Measurements from ENCODE around the gene SLC30A2. TPM values are rescaled to one million over a fixed set of nuclear protein-coding genes. Genes with fewer than 3 reads are reported as not detected.

SLC30A2 gene
- total and polyA plus RNA-seq, 2 of the 13 experiments (the other 11 are each of a cell fraction or from before 2014, with no cell fraction given) = not detected

GRCh38 chr1:26070296-26070962 lies 24.5 kb upstream of the SLC30A2 start:
- ChIA-PET POLR2A (no interaction called here), CTCF (ENCODE audit: low intra/inter-chr PET ratio, low total read pairs) (no interaction called here)
- no peaks in the 10 kb centered on the region for H3K36me3 ChIP-seq (replicated peaks in 1 of 2; ENCODE audit: control insufficient read depth in 1 of 2, insufficient read depth in 2 of 2, low read length in 2 of 2)
- WGBS (ENCODE audit: low lambda C conversion rate) = 37% methylated on average over 4 of the region's 4 CpGs
- TF ChIP-seq BORCS8-MEF2B (CRISPR knock-in tag; IDR thresholded peaks at IDR 0.05) = no peak
- no peak for TF ChIP-seq TRAFD1 (CRISPR knock-in tag; IDR thresholded peaks at IDR 0.05; ENCODE audit: borderline replicate concordance)
- no peak overlapping the region for H3K9ac ChIP-seq (ENCODE audit: insufficient read depth, low read depth, low read length)
- H3K4me2 ChIP-seq (ENCODE audit: low read depth, low read length) = no peak overlapping the region
- in situ Hi-C loops (cut with HindIII; ENCODE audit: extremely low pct_ligation_motif_present, low pct_unique_long_range_greater_than_20kb) (no loop called here), intact Hi-C loops (cut with micrococcal nuclease; ENCODE audit: unreplicated experiment) (no loop called here)
- DNase-seq (ENCODE audit: low spot score) (no peak), ATAC-seq (no peak), FAIRE-seq (no peak)
- H3K4me3 ChIP-seq (replicated peaks in 1 of 3; ENCODE audit: insufficient read depth in 1 of 3, low read depth in 2 of 3, low read length in 3 of 3) = no peak overlapping the region
- peaks cover 5 to 48% of the 10 kb centered on the region in 2 experiments; a peak in 4 of 5 replicates for H3K27me3 ChIP-seq (ENCODE audit: control insufficient read depth in 1 of 2, insufficient read depth in 2 of 2, low read length in 2 of 2)
- no peaks in the 10 kb centered on the region for H3K79me2 ChIP-seq (ENCODE audit: insufficient read depth, low read length)
- H3K27ac ChIP-seq (ENCODE audit: extremely low read length, insufficient read depth, low read length) = no peak overlapping the region
- no peak overlapping the region for H2AFZ ChIP-seq (ENCODE audit: low read length)
- BruUV-seq (replicated peaks) = no TSS peak
- H4K20me1 ChIP-seq (ENCODE audit: insufficient read depth, low read length) = no peaks in the 10 kb centered on the region
- no peaks in the 10 kb centered on the region for H3K9me3 ChIP-seq (ENCODE audit: low read length)
- peaks cover 14% of the 10 kb centered on the region; the same call in 1 of the 2 replicates for H3K4me1 ChIP-seq (ENCODE audit: insufficient read depth, low read length)

GRCh38 chr1:26069941-26070295 lies 24.0 kb upstream of the SLC30A2 start:
- Histone ChIP-seq H4K20me1 (ENCODE audit: insufficient read depth, low read length) (no peaks in the 10 kb centered on the region), H3K4me3 (replicated peaks in 1 of 3; ENCODE audit: insufficient read depth in 1 of 3, low read depth in 2 of 3, low read length in 3 of 3) (no peak overlapping the region), H3K36me3 (replicated peaks in 1 of 2; ENCODE audit: control insufficient read depth in 1 of 2, insufficient read depth in 2 of 2, low read length in 2 of 2) (no peaks in the 10 kb centered on the region), H3K4me1 (ENCODE audit: insufficient read depth, low read length) (peaks cover 14% of the 10 kb centered on the region; the same call in 1 of the 2 replicates), H3K27me3 (ENCODE audit: control insufficient read depth in 1 of 2, insufficient read depth in 2 of 2, low read length in 2 of 2) (peaks cover 5 to 50% of the 10 kb centered on the region in 2 experiments; a peak in 4 of 5 replicates), H3K79me2 (ENCODE audit: insufficient read depth, low read length) (no peaks in the 10 kb centered on the region), H2AFZ (ENCODE audit: low read length) (no peak overlapping the region), H3K9ac (ENCODE audit: insufficient read depth, low read depth, low read length) (no peak overlapping the region), H3K9me3 (ENCODE audit: low read length) (no peaks in the 10 kb centered on the region), H3K27ac (ENCODE audit: extremely low read length, insufficient read depth, low read length) (no peak overlapping the region), H3K4me2 (ENCODE audit: low read depth, low read length) (no peak overlapping the region)
- CTCF ChIA-PET (ENCODE audit: low intra/inter-chr PET ratio, low total read pairs) = no interaction called here
- no peak for ATAC-seq
- POLR2A ChIA-PET = no interaction called here
- 0% methylated on average over 1 of the region's 1 CpG for WGBS (ENCODE audit: low lambda C conversion rate)
- in situ Hi-C loops (cut with HindIII; ENCODE audit: extremely low pct_ligation_motif_present, low pct_unique_long_range_greater_than_20kb) (no loop called here), intact Hi-C loops (cut with micrococcal nuclease; ENCODE audit: unreplicated experiment) (no loop called here)
- TF ChIP-seq ZNF414 (CRISPR knock-in tag; IDR thresholded peaks at IDR 0.05) = no peak
- peak; percentile 35; the same call in 1 of the 2 replicates for TF ChIP-seq MAFF (IDR thresholded peaks at IDR 0.05; ENCODE audit: low read depth, low read length)
- no peak for TF ChIP-seq SALL2 (CRISPR knock-in tag; IDR thresholded peaks at IDR 0.05)
- peak in 1 of 2 experiments; percentile 41; a peak in 1 of 4 replicates for TF ChIP-seq MAFK (conservative IDR thresholded peaks at IDR 0.05 in 1 of 2, IDR thresholded peaks at IDR 0.05 in 1 of 2; ENCODE audit: low read length in 2 of 2)
- no peak for DNase-seq (ENCODE audit: low spot score)
- FAIRE-seq = no peak
- BruUV-seq (replicated peaks) = no TSS peak
